Measurements from ENCODE around the gene DRAXIN.

Gene DRAXIN

DNA sequence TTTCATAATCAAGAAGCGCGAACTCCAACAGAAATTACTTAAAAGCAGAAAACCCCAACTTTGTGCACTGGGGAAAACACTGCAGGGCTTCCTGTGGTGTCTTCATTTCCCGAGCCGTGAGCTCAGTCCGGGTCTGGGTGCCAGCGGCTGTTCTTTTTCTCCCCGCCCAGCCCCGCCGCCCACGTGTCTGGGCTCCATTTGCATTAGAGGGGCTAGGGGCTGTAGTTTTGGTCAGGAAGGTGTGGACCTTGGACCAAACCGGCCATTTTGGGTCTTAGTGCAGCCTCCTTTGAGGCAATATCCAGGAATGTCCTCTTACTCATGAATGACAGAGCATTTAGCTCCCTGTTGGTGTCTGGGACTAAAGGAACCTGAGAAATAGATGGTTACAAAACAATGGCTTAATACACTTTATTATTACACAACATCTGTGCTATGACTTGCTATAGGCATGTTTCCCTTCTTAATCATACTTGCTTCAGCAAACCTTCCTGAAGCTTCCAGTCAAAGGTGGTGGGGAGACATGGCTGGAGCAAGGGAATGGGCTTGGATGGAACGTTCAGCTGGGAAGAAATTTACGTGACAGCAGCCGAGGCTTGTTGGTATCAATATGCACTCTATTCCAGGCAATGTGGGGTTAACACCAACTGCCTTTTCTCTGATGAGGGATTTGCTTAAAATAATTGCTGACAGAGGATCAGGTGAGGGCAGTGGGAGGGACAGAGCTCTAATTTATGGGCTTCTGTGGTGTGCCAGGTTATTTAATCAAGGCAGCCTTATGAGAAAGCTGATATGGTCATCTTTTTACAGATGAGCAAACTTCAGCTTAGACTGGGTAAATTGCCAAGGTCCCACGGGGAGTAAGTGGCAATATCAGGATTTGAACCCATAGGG, 45.5 kb downstream of the DRAXIN start:
- H3K4me3 ChIP-seq (ENCODE audit: low read length), result peak overlapping the region; percentile 70
- no peak for TF ChIP-seq ZNF274 (IDR thresholded peaks at IDR 0.05; ENCODE audit: low read depth, low read length)

DNA sequence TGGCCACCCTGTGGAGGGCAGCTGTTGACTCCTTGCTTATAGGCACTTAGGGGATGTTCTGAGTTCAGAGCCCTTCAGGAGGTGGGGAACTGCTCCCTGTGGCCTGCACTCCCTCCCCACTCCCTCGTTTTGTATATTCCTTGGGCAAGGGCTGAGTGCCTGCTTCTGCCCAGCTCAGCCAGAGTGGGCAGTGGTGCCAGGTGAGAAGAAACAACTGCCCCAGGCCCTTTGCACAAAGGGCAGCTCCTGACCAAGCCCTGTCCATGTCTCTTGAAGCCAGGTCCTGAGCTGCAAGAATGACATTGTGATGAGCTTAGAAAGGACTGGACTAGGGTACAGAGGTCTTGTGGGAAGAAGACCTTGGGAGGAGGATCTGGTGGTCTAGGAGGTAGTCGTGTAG, 46.6 kb downstream of the DRAXIN start:
- H3K4me3 ChIP-seq (ENCODE audit: low read length), result no peak overlapping the region
- TF ChIP-seq ZNF274 (IDR thresholded peaks at IDR 0.05; ENCODE audit: low read depth, low read length), result no peak

GRCh38 chr1:11738783-11739182, 47.3 kb downstream of the DRAXIN start:
- TF ChIP-seq ZNF274 (IDR thresholded peaks at IDR 0.05; ENCODE audit: low read depth, low read length), result no peak
- no peak overlapping the region for H3K4me3 ChIP-seq (ENCODE audit: low read length)

GRCh38 chr1:11740258-11741192, 49.0 kb downstream of the DRAXIN start:
- no peak for TF ChIP-seq ZNF274 (IDR thresholded peaks at IDR 0.05; ENCODE audit: low read depth, low read length)
- H3K4me3 ChIP-seq (ENCODE audit: low read length), result no peak overlapping the region; the same call in 1 of the 2 replicates

DNA sequence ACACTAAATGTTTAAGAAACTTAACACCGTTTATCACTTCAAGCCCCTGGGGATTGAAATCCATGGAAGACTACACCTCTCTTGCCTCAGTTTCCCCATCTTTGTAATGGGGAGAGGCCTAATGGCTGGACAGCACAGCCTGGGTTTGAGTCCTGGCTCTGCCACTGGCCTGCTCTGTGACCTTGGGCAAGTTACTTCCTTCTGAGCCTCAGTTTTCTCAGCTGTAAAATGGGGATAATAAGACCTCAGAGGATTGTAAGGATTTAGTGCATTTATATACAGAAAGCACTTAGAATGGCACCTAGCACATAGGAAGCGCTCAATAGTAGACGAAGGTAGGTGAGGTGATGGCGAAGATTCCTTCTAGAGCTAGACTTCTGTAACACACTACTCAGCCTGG, 50.0 kb downstream of the DRAXIN start:
- H3K4me3 ChIP-seq (ENCODE audit: low read length), result no peak overlapping the region; the same call in 1 of the 2 replicates
- no peak for TF ChIP-seq ZNF274 (IDR thresholded peaks at IDR 0.05; ENCODE audit: low read depth, low read length)

DNA sequence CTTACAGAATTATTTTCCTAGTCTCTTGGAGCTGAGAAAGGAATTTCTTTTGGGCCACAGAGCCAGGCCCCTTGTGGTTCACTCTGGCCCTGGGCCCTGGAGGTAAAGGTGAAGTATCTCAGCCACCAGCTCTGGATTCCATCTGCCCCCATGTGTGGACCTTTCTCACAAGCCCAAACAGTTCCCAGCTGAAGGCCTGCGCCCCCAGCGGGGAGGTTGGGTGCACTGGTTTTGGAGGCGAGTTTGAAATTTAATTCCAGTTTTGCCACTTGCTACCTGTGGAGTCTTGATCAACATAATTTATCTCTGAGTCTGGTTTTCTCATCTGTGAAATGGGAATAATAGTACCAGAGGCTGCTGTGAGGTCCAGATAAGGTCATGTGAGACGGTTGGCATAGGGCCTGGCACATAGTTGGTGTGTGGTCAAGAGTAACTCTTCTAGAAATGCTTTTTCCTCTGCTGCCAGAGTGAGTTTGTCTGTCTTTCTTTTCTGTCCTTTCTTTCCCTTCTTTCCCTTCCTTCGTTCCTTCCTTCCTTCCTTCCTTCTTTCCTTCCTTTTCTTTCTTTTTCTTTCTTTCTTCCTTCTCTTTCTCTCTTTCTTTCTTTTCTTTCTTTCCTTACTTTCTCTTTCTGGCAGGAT, 50.5 kb downstream of the DRAXIN start:
- no peak for TF ChIP-seq ZNF274 (IDR thresholded peaks at IDR 0.05; ENCODE audit: low read depth, low read length)
- H3K4me3 ChIP-seq (ENCODE audit: low read length), result no peak overlapping the region

- no peak for TF ChIP-seq ZNF274 (IDR thresholded peaks at IDR 0.05; ENCODE audit: low read depth, low read length)
- H3K4me3 ChIP-seq (ENCODE audit: low read length), result no peak overlapping the region
Observed at GRCh38 chr1:11744287-11744686, 52.8 kb downstream of the DRAXIN start.

GRCh38 chr1:11746092-11746491, 54.6 kb downstream of the DRAXIN start:
- H3K4me3 ChIP-seq (ENCODE audit: low read length), result no peak overlapping the region
- no peak for TF ChIP-seq ZNF274 (IDR thresholded peaks at IDR 0.05; ENCODE audit: low read depth, low read length)

DNA sequence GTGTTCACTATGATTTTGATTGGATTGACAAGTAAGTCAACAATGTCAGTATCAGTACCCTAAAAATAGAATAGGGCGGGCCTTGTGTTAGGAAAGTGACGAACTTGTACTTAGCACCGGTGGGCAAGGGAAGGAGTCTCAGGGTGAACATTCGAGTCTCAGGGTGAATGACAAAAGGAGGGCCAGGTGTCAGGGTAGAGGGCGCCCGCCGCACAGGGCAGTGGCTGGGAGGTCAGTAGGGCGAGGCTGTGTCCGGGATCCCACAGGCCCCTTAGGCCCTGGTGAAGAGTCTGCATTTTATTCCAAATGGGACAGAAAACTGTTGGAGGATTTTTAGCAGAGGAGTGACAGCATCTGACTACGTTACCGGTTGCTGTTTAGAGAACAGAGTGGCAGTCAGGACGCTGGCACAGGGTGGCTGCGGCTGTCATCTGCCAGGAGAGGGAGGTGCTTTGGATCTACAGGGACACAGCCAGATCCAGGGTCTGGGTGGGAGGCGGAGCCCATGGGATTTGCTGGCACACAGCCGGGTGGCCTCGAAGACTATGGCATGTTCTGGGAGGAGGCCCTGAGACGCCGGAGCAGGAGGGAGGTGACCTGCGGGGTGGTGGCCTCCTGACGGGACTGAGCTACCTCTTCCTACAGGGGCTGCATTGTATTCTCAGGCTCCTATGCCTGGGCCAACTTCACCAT, 55.4 kb downstream of the DRAXIN start:
- no peak for TF ChIP-seq ZNF274 (IDR thresholded peaks at IDR 0.05; ENCODE audit: low read depth, low read length)
- no peak overlapping the region for H3K4me3 ChIP-seq (ENCODE audit: low read length)

DNA sequence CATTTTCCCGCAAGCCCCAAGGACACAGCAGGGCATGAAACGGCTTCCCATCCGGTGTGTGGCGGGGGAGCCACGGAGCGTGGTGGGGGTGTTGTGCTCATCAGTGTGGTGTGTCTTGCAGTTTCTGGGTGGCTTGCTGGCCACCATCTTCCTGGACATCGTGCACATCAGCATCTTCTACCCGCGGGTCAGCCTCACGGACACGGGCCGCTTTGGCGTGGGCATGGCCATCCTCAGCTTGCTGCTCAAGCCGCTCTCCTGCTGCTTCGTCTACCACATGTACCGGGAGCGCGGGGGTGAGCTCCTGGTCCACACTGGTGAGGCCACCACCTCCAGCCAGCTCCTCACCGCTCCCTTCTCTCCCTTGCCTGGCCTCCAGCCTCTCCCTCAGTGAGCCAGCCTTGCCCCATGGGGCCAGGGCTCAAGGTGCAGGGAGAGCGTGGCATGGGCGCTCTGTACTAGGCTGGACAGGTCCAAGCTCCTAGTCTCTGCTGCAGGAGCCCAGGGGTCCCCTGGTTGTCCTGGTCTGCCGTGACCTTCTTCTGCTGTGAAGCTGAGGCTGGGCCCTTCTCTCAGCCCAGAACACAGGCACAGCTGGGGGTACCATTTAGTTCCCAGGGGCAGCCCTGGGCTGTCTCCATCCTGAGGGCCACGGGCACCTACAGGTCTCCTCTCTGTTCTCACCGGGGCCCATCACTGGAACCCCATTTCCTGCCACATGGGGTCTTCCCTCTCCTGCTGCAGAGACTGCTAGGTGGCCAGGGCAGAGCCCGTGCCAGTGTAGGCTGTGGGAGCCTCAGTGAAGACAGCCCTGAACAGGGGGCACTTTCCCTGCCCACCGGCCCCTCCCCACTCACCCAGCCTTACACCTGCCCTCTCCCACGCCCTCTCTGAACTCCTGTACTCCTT, 57.0 kb downstream of the DRAXIN start:
- TF ChIP-seq ZNF274 (IDR thresholded peaks at IDR 0.05; ENCODE audit: low read depth, low read length), result no peak
- H3K4me3 ChIP-seq (ENCODE audit: low read length), result no peak overlapping the region

DNA sequence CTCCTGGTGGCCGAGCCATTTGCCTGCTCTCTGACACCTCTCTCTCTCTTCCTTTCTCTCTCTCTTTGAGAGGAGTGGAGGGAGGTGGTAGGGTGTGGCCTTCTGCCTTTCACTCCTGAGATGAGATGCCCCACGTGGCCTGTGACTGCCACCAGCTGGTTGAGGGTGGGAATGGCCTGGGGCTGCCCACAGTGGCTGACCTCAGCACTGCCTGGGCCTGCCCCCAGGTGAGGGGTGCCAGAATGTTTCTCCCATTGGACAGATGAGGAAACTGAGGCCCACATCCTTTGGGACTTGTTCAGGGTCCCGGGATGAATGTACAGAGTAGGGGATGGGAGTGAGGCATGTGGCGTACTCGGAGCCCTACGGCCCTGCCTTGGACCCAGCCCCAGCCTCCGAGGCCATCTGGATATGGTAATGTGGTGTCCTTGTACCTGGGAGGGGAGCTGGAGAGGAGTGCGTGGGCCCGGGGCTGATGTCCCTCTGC, 57.7 kb downstream of the DRAXIN start:
- no peak overlapping the region for H3K4me3 ChIP-seq (ENCODE audit: low read length)
- no peak for TF ChIP-seq ZNF274 (IDR thresholded peaks at IDR 0.05; ENCODE audit: low read depth, low read length)

GRCh38 chr1:11749996-11750395, 58.5 kb downstream of the DRAXIN start:
- no peak for TF ChIP-seq ZNF274 (IDR thresholded peaks at IDR 0.05; ENCODE audit: low read depth, low read length)
- no peak overlapping the region for H3K4me3 ChIP-seq (ENCODE audit: low read length)
